ENCODE results near the gene NHEJ1.

DNA sequence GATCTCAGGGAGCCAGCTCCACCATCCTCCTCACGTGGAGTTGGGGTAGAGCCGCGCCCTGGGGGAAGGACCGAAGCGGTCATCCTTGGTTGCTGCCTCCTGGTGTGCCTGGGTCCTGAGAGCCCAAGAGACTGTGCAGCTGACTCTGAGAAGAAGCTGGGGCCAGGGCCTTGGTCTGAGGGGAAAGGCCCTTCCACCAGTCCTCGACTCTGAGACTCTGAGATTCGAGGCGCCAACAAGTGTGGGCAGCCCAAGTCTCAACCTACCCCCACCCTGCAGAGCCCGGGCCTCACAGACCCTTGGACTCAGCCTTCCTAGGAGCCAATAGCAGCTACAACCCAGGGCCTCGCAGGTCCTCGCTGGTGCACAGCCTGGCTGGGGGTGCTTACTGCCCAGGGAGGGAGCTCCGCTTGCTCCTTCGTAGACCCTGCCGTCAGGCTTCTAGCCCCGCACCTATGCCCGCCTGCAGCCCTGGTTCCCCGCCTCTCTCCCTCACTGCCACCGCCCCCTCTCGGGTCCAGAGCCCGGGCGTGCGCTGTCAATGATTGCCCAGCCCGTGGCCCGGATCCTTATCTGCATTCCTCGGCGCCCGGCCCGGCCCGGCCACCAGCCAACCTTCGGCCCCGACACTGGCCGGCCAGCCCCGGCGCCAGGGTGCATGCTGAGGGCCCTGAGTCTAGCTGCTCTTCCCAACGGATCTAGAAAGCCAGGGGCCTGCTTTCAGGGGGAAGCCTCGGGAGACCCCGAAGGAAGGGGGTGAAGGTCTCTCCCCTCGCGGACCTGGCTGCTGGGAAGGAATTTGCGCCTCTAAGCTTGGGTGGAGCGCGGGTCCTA lies 101.9 kb downstream of the NHEJ1 start:
- TF ChIP-seq, protein P1, sequence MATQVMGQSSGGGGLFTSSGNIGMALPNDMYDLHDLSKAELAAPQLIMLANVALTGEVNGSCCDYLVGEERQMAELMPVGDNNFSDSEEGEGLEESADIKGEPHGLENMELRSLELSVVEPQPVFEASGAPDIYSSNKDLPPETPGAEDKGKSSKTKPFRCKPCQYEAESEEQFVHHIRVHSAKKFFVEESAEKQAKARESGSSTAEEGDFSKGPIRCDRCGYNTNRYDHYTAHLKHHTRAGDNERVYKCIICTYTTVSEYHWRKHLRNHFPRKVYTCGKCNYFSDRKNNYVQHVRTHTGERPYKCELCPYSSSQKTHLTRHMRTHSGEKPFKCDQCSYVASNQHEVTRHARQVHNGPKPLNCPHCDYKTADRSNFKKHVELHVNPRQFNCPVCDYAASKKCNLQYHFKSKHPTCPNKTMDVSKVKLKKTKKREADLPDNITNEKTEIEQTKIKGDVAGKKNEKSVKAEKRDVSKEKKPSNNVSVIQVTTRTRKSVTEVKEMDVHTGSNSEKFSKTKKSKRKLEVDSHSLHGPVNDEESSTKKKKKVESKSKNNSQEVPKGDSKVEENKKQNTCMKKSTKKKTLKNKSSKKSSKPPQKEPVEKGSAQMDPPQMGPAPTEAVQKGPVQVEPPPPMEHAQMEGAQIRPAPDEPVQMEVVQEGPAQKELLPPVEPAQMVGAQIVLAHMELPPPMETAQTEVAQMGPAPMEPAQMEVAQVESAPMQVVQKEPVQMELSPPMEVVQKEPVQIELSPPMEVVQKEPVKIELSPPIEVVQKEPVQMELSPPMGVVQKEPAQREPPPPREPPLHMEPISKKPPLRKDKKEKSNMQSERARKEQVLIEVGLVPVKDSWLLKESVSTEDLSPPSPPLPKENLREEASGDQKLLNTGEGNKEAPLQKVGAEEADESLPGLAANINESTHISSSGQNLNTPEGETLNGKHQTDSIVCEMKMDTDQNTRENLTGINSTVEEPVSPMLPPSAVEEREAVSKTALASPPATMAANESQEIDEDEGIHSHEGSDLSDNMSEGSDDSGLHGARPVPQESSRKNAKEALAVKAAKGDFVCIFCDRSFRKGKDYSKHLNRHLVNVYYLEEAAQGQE (IDR thresholded peaks at IDR 0.05; ENCODE audit: low read depth), result no peak
- no peak for TF ChIP-seq CTCF (IDR thresholded peaks at IDR 0.05 in 2 of 3, conservative IDR thresholded peaks at IDR 0.05 in 1 of 3; ENCODE audit: borderline replicate concordance in 1 of 3, insufficient read depth in 1 of 3, low read depth in 2 of 3, low read length in 2 of 3)
- no peak for TF ChIP-seq POLR2A (IDR thresholded peaks at IDR 0.05; ENCODE audit: borderline replicate concordance, extremely low read depth, insufficient read depth, insufficient read length)

Data from HCT116 (cell line).